ENCODE data around the gene TCEA2. TPM values are rescaled to one million over a fixed set of nuclear protein-coding genes. Genes with fewer than 3 reads are reported as not detected.

The TCEA2 gene
- total and polyA plus RNA-seq, 2 of the 13 experiments (the other 11 are each of a cell fraction or from before 2014, with no cell fraction given) = 28.1 to 33.7 TPM

DNA sequence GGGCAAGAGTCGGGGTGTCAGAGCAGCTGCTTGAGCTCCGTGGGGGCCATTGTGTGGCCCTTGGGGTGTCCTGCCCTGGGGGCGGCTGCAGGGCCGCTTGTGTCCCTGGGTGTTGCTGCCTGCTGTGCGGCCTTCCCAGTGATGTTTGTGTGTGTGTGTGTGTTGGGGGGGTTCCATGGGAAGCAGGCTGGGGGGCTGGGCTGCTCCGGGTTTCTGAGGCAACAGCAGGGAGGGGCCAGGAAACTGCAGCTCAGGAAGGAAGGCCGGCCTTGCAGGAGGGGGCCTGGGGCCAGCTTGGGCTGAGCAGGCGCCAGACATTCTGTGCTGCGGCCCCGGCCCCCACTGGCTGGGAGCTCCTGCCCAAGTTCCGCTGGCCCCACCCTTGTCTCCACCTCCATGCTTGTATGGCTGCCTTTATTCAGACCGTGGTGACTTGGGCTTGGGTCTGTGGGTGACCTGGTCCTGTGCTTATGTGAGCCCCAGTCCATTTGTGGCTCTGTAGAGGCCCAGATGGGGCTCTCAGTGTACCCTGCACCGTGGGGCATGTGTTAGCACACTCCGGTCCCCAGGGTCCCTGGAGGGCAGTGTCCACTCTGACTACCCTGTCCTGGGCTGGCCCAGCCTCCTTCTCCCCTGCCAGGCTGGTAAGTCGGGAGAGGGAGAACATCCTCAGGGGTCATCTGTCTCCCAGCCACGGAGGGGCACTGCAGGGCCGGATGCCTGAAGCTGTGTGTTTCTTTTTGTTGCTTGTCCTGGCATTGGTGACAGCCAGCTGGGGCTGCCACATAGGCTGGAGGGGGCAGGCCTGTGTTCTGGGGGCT lies 8.9 kb upstream of the TCEA2 start (continued):
- TF ChIP-seq ZNF570 (CRISPR knock-in tag; IDR thresholded peaks at IDR 0.05; ENCODE audit: borderline replicate concordance) (no peak), FOXK2 (IDR thresholded peaks at IDR 0.05) (no peak), ZNF577 (CRISPR knock-in tag; IDR thresholded peaks at IDR 0.05; ENCODE audit: borderline replicate concordance, low read depth) (no peak), ZNF235 (CRISPR knock-in tag; IDR thresholded peaks at IDR 0.05; ENCODE audit: borderline replicate concordance) (no peak), ZNF275 (CRISPR knock-in tag; IDR thresholded peaks at IDR 0.05; ENCODE audit: borderline replicate concordance) (peak; percentile 67; the same call in 1 of the 2 replicates), NFRKB (IDR thresholded peaks at IDR 0.05) (no peak), ZBTB4 (CRISPR knock-in tag; IDR thresholded peaks at IDR 0.05; ENCODE audit: borderline replicate concordance) (no peak), IKZF5 (CRISPR knock-in tag; IDR thresholded peaks at IDR 0.05) (peak; percentile 90), PAF1 (CRISPR knock-in tag; IDR thresholded peaks at IDR 0.05) (no peak), ETV5 (CRISPR knock-in tag; IDR thresholded peaks at IDR 0.05; ENCODE audit: borderline replicate concordance) (peak; percentile 81), ZNF879 (CRISPR knock-in tag; IDR thresholded peaks at IDR 0.05) (no peak), RBM22 (optimal IDR thresholded peaks at IDR 0.05; ENCODE audit: low read length) (peak; percentile 19), ZEB1 (IDR thresholded peaks at IDR 0.05; ENCODE audit: insufficient replicate concordance, low read depth) (no peak), ZNF496 (CRISPR knock-in tag; IDR thresholded peaks at IDR 0.05; ENCODE audit: insufficient replicate concordance) (no peak), CBX1 (IDR thresholded peaks at IDR 0.05; ENCODE audit: low read depth) (peak; percentile 50), ZFP36L1 (CRISPR knock-in tag; IDR thresholded peaks at IDR 0.05) (no peak), ZNF382 (CRISPR knock-in tag; IDR thresholded peaks at IDR 0.05; ENCODE audit: borderline replicate concordance) (no peak), ZNF10 (CRISPR knock-in tag; IDR thresholded peaks at IDR 0.05; ENCODE audit: borderline replicate concordance, low read depth) (no peak)
- TF ChIP-seq, protein P1, sequence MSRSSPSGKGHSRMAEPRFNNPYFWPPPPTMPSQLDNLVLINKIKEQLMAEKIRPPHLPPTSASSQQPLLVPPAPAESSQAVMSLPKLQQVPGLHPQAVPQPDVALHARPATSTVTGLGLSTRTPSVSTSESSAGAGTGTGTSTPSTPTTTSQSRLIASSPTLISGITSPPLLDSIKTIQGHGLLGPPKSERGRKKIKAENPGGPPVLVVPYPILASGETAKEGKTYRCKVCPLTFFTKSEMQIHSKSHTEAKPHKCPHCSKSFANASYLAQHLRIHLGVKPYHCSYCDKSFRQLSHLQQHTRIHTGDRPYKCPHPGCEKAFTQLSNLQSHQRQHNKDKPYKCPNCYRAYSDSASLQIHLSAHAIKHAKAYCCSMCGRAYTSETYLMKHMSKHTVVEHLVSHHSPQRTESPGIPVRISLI (CRISPR knock-in tag; IDR thresholded peaks at IDR 0.05; ENCODE audit: borderline replicate concordance) = 0 out of 2 replicates have a peak, but pooled peaks have one; percentile 31
